ENCODE results near the gene EML4.

EML4 gene

GRCh38 chr2:42197792-42198191 lies 28.6 kb downstream of the EML4 start:
- no peak for FAIRE-seq

GRCh38 chr2:42198466-42198865 lies 29.3 kb downstream of the EML4 start:
- FAIRE-seq = no peak

GRCh38 chr2:42199002-42199401 lies 29.8 kb downstream of the EML4 start:
- no peak for FAIRE-seq

GRCh38 chr2:42199626-42200025 lies 30.5 kb downstream of the EML4 start:
- FAIRE-seq = no peak

- FAIRE-seq = no peak
Measured at GRCh38 chr2:42200926-42201855, 32.0 kb downstream of the EML4 start.

GRCh38 chr2:42202634-42203008 lies 33.5 kb downstream of the EML4 start:
- no peak for FAIRE-seq

GRCh38 chr2:42203792-42204191 lies 34.6 kb downstream of the EML4 start:
- no peak for FAIRE-seq

GRCh38 chr2:42205337-42205736 lies 36.2 kb downstream of the EML4 start:
- no peak for FAIRE-seq

- no peak for FAIRE-seq
Measured at GRCh38 chr2:42207826-42208225, 38.7 kb downstream of the EML4 start.

- no peak for FAIRE-seq
Measured at GRCh38 chr2:42210203-42210602, 41.0 kb downstream of the EML4 start.

- no peak for FAIRE-seq
Measured at GRCh38 chr2:42211291-42211690, 42.1 kb downstream of the EML4 start.

- no peak for FAIRE-seq
Measured at GRCh38 chr2:42214669-42215068, 45.5 kb downstream of the EML4 start.

- no peak for FAIRE-seq
Measured at GRCh38 chr2:42216694-42217093, 47.5 kb downstream of the EML4 start.

GRCh38 chr2:42217307-42217706 lies 48.2 kb downstream of the EML4 start:
- no peak for FAIRE-seq

GRCh38 chr2:42217914-42218313 lies 48.8 kb downstream of the EML4 start:
- FAIRE-seq = no peak

- no peak for FAIRE-seq
Measured at GRCh38 chr2:42218712-42219111, 49.6 kb downstream of the EML4 start.

GRCh38 chr2:42219160-42219559 lies 50.0 kb downstream of the EML4 start:
- no peak for FAIRE-seq

GRCh38 chr2:42220566-42220965 lies 51.4 kb downstream of the EML4 start:
- FAIRE-seq = no peak

GRCh38 chr2:42223067-42223854 lies 54.1 kb downstream of the EML4 start:
- peak; percentile 94 for FAIRE-seq

GRCh38 chr2:42223855-42224268 lies 54.7 kb downstream of the EML4 start:
- FAIRE-seq = no peak

GRCh38 chr2:42224422-42225067 lies 55.4 kb downstream of the EML4 start:
- FAIRE-seq = no peak

GRCh38 chr2:42225573-42225972 lies 56.4 kb downstream of the EML4 start:
- FAIRE-seq = no peak

- FAIRE-seq = no peak
Measured at GRCh38 chr2:42227491-42227890, 58.3 kb downstream of the EML4 start.
